Endothelial cell of umbilical vein (primary cell): ENCODE measurements around the gene BEAN1. TPM values are rescaled to one million over a fixed set of nuclear protein-coding genes. Genes with fewer than 3 reads are reported as not detected.
A peak's percentile ranks its signal among the peaks of the same experiment; 100 is the strongest.

Source experiments
- BruUV-seq: library from RNA; stranded (reverse); fragments of 400-500 nt; replicated peaks from 2 replicates; lab custom pipeline; 2021; lab: Mats Ljungman, UMichigan
- CTCF ChIA-PET: fragments of 300-600, 350-600 bp; sonication (Branson Sonifier 250); formaldehyde crosslinking; loops from one replicate; lab custom pipeline; 2021; ENCODE audit warnings: antibody characterized with exemption, inconsistent platforms; lab: Charles Lee
- POLR2A ChIA-PET: fragments of 300-600, 350-600 bp; sonication (Branson Sonifier 250); formaldehyde crosslinking; loops from one replicate; lab custom pipeline; 2021; ENCODE audit warnings: antibody characterized with exemption, inconsistent platforms; lab: Charles Lee
- DNase-seq: peaks from one replicate; pipeline ENCODE4 v3.0.0-alpha.2; 2011; ENCODE audit warnings: low read depth, low spot score
- FAIRE-seq: peaks from 2 replicates; lab custom pipeline; 2011; peaks lifted over from hg19 to GRCh38; lab: Jason Lieb, UNC
- H2AFZ ChIP-seq: 2 replicates; pipeline ENCODE4 v1.6.0; 2012; ENCODE audit warnings: low read depth, low read length, control low read depth, inconsistent platforms
- H3K27ac ChIP-seq: 2 replicates; pipeline ENCODE4 v1.5.1; 2011; ENCODE audit warnings: low read depth, mild to moderate bottlenecking, control low read depth, low read length, moderate library complexity; ENCODE audit not compliant: insufficient read depth
- H3K27me3 ChIP-seq, 2 experiments: 2 replicates each; pipeline versions ENCODE4 v1.6.0 to v1.6.1; 2011; ENCODE audit warnings: low read length in 2 of 2, mixed read lengths in 1 of 2; ENCODE audit not compliant: control insufficient read depth in 2 of 2, insufficient read depth in 2 of 2
- H3K36me3 ChIP-seq, 2 experiments: 2 replicates in 1 of 2; 3 replicates in 1 of 2; pipeline ENCODE4 v1.5.1; 2011; ENCODE audit warnings: low read length in 2 of 2, mild to moderate bottlenecking in 1 of 2, moderate library complexity in 1 of 2; ENCODE audit not compliant: control insufficient read depth in 2 of 2, insufficient read depth in 2 of 2; ENCODE audit errors: extremely low read depth in 1 of 2
- H3K4me1 ChIP-seq: 3 replicates; pipeline ENCODE4 v1.5.1; 2011; ENCODE audit warnings: mild to moderate bottlenecking, low read length; ENCODE audit not compliant: control insufficient read depth, insufficient read depth; ENCODE audit errors: extremely low read depth
- H3K4me2 ChIP-seq: 2 replicates; pipeline ENCODE4 v1.6.1; 2011; ENCODE audit warnings: low read length, control low read depth, mixed read lengths; ENCODE audit not compliant: insufficient read depth
- H3K4me3 ChIP-seq, 3 experiments: fragments of 200-600 bp in 1 of 3; sonication (generic), shearing (Covaris generic) in 1 of 3; replicated peaks in 1 of 3; 2 replicates each; pipeline ENCODE4 v1.5.1; 2011 to 2016; ENCODE audit warnings: control low read depth in 3 of 3, low read length in 3 of 3, mild to moderate bottlenecking in 2 of 3, inconsistent platforms in 1 of 3, low read depth in 1 of 3, moderate library complexity in 1 of 3; ENCODE audit not compliant: insufficient read depth in 1 of 3
- H3K79me2 ChIP-seq: 2 replicates; pipeline ENCODE4 v1.6.0; 2012; ENCODE audit warnings: low read length, inconsistent platforms; ENCODE audit not compliant: control insufficient read depth, insufficient read depth
- H3K9ac ChIP-seq: replicated peaks from 2 replicates; pipeline ENCODE3; 2011; ENCODE audit warnings: low read length, control low read depth; ENCODE audit not compliant: insufficient read depth; ENCODE audit errors: extremely low read depth
- H3K9me1 ChIP-seq: replicated peaks from 3 replicates; pipeline ENCODE4 v1.6.0; 2011; ENCODE audit warnings: mild to moderate bottlenecking, low read length; ENCODE audit not compliant: control insufficient read depth, insufficient read depth; ENCODE audit errors: extremely low read depth
- H3K9me3 ChIP-seq: replicated peaks from 2 replicates; pipeline ENCODE4 v1.5.1; 2012; ENCODE audit warnings: low read length, inconsistent platforms; ENCODE audit not compliant: control insufficient read depth, insufficient read depth
- H4K20me1 ChIP-seq: replicated peaks from 2 replicates; pipeline ENCODE3; 2011; ENCODE audit warnings: mild to moderate bottlenecking, low read length; ENCODE audit not compliant: control insufficient read depth, insufficient read depth; ENCODE audit errors: extremely low read depth
- POLR2AphosphoS5 ChIP-seq: IDR thresholded peaks from 2 replicates; pipeline ENCODE4 v1.6.1; 2012; ENCODE audit warnings: low read depth, mild to moderate bottlenecking, control low read depth, low read length, moderate library complexity; ENCODE audit not compliant: insufficient read depth
- dilution Hi-C: fragments of 300-500 bp; cut with MboI; formaldehyde crosslinking; loops from one replicate; pipeline ENCODE4 v1.15.0; 2019; ENCODE audit warnings: low sequenced_read_pairs; ENCODE audit not compliant: extremely low pct_ligation_motif_present
- intact Hi-C: fragments of 100-400 bp; cut with micrococcal nuclease; formaldehyde crosslinking; loops from one replicate; pipeline ENCODE4 v1.10.0; 2022
- polyA plus RNA-seq, 4 experiments: library from polyadenylated mRNA; depleted of rRNA in 3 of 4; stranded (reverse) in 3 of 4; unstranded in 1 of 4; fragments of >200 nt; gene quantifications; 2 replicates each; pipeline versions ENCODE4 v1.2.1 to v1.2.3, GENCODE V29; 2011 to 2012; ENCODE audit warnings: missing spikeins in 1 of 4
- total RNA-seq: library from RNA; stranded (reverse); gene quantifications from 2 replicates; pipeline ENCODE4 v1.2.3, GENCODE V29; 2021
- TF ChIP-seq, protein P1 (sequence below), 2 donors: IDR thresholded peaks; 1 replicate in 1 of 2; 2 replicates in 1 of 2; pipeline ENCODE4 v1.5.1; 2011; ENCODE audit warnings: low read length in 2 of 2, mild to moderate bottlenecking in 2 of 2, moderate library complexity in 2 of 2, control low read depth in 1 of 2, inconsistent platforms in 1 of 2, low read depth in 1 of 2; ENCODE audit not compliant: insufficient read depth in 1 of 2; ENCODE audit errors: extremely low read depth in 1 of 2

The BEAN1 gene
- total and polyA plus RNA-seq, 2 donors (not counting 3 experiments of a cell fraction or from before 2014, with no cell fraction given), result not detected

DNA sequence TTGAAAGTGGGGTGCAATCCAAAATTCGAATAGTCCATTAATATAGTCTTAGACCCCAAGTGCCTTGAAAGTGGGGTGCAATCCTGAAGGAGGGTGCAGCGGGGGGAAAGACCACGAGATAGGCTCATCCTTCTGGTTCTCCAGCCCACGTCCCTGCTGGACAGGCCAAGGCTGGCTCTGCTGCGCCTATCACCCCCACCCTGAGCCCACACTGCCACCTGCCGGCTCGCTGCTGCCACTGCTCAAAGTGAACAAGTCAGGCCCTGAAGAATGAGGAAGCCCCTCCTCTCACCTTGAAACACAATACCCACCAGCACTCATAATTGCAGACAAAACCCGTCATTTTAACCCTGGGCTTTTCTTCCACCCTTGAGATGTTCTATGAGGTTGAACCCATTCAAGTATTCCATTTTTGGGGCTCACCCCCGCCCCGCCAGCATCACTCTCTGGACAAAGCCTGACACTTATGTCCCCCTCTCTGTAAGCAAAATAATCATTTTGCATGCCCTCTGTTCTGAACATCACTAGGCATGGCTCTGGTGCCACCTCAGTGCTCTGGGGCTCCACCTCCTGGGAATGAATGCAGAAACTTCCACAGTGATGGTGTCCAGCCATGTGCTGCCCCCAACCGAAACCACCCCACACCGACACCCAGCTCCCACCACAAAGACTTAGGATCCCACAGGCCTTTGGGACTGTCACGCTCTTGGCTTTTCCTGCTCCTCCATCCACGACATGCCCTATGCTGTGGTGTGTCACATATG is 56.8 kb downstream of the BEAN1 start:
- FAIRE-seq (peak; percentile 95), DNase-seq (peak; percentile 79)
- Histone ChIP-seq H3K79me2 (no peaks in the 10 kb centered on the region), H3K4me2 (no peak overlapping the region), H3K9me1 (no peaks in the 10 kb centered on the region), H3K27ac (no peak overlapping the region), H3K27me3 (no peaks in the 10 kb centered on the region), H3K4me1 (peaks cover 2% of the 10 kb centered on the region), H3K36me3 (no peaks in the 10 kb centered on the region), H3K9me3 (no peaks in the 10 kb centered on the region), H2AFZ (no peak overlapping the region), H3K4me3 (no peak overlapping the region), H4K20me1 (no peaks in the 10 kb centered on the region), H3K9ac (no peak overlapping the region)
- BruUV-seq, result no TSS peak
- TF ChIP-seq, protein P1, sequence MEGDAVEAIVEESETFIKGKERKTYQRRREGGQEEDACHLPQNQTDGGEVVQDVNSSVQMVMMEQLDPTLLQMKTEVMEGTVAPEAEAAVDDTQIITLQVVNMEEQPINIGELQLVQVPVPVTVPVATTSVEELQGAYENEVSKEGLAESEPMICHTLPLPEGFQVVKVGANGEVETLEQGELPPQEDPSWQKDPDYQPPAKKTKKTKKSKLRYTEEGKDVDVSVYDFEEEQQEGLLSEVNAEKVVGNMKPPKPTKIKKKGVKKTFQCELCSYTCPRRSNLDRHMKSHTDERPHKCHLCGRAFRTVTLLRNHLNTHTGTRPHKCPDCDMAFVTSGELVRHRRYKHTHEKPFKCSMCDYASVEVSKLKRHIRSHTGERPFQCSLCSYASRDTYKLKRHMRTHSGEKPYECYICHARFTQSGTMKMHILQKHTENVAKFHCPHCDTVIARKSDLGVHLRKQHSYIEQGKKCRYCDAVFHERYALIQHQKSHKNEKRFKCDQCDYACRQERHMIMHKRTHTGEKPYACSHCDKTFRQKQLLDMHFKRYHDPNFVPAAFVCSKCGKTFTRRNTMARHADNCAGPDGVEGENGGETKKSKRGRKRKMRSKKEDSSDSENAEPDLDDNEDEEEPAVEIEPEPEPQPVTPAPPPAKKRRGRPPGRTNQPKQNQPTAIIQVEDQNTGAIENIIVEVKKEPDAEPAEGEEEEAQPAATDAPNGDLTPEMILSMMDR (IDR thresholded peaks at IDR 0.05; ENCODE audit: extremely low read depth in 1 of 2, insufficient read depth in 1 of 2, low read depth in 1 of 2, low read length in 2 of 2), result peak; percentile 98 to 99
- TF ChIP-seq POLR2AphosphoS5, result no peak
- intact Hi-C loops (loop anchor here (1.0 to 5.0 kb wide), 5 partner anchors 31 to 208 kb away; no protein-coding TSS in a partner anchor), dilution Hi-C loops (no loop called here)
- ChIA-PET POLR2A (no interaction called here), CTCF (interaction anchor here (1.1 to 4.7 kb wide), 11 partner anchors 10 to 142 kb away, joined by 3 to 28 read pairs (median 5); no protein-coding TSS in a partner anchor)
